ENCODE data around the gene TSKU.
"Not testable (repeated sequence)": the region's sequence is repeated elsewhere in the genome, so short reads cannot be mapped to it uniquely, and the experiment has no call there.

Gene TSKU

GRCh38 chr11:76789443-76789719 lies 6.2 kb downstream of the TSKU start:
- no peak for DNase-seq

GRCh38 chr11:76790251-76790650 lies 7.1 kb downstream of the TSKU start:
- DNase-seq: no peak

GRCh38 chr11:76791002-76791770 lies 8.0 kb downstream of the TSKU start:
- not testable (repeated sequence) for DNase-seq

GRCh38 chr11:76791861-76792260 lies 8.7 kb downstream of the TSKU start:
- DNase-seq: no peak

GRCh38 chr11:76792505-76793264 lies 9.5 kb downstream of the TSKU start:
- no peak for DNase-seq

- DNase-seq: no peak
Measured at GRCh38 chr11:76793391-76794291, 10.5 kb downstream of the TSKU start.

- no peak for DNase-seq
Measured at GRCh38 chr11:76794371-76795289, 11.5 kb downstream of the TSKU start.

GRCh38 chr11:76795290-76795935 lies 12.3 kb downstream of the TSKU start:
- no peak for DNase-seq

GRCh38 chr11:76795936-76796441 lies 12.8 kb downstream of the TSKU start:
- no peak for DNase-seq

GRCh38 chr11:76796511-76797198 lies 13.5 kb downstream of the TSKU start:
- no peak for DNase-seq

- DNase-seq: no peak
Measured at GRCh38 chr11:76797341-76798201, 14.4 kb downstream of the TSKU start.

GRCh38 chr11:76798202-76798581 lies 15.0 kb downstream of the TSKU start:
- no peak for DNase-seq

- no peak for DNase-seq
Measured at GRCh38 chr11:76798671-76799065, 15.5 kb downstream of the TSKU start.

- DNase-seq: peak; percentile 10
Measured at GRCh38 chr11:76799066-76799804, 16.1 kb downstream of the TSKU start.

GRCh38 chr11:76800466-76801200 lies 17.5 kb downstream of the TSKU start:
- no peak for DNase-seq

- DNase-seq: no peak
Measured at GRCh38 chr11:76801225-76801624, 18.1 kb downstream of the TSKU start.

GRCh38 chr11:76801736-76802135 lies 18.6 kb downstream of the TSKU start:
- DNase-seq: no peak

GRCh38 chr11:76802151-76802550 lies 19.0 kb downstream of the TSKU start:
- DNase-seq: no peak

GRCh38 chr11:76802621-76803020 lies 19.5 kb downstream of the TSKU start:
- DNase-seq: no peak

Measured in GOT3 (cell line).